ENCODE measurements around the gene MIOX.
A peak's percentile ranks its signal among the peaks of the same experiment; 100 is the strongest.

The MIOX gene

DNA sequence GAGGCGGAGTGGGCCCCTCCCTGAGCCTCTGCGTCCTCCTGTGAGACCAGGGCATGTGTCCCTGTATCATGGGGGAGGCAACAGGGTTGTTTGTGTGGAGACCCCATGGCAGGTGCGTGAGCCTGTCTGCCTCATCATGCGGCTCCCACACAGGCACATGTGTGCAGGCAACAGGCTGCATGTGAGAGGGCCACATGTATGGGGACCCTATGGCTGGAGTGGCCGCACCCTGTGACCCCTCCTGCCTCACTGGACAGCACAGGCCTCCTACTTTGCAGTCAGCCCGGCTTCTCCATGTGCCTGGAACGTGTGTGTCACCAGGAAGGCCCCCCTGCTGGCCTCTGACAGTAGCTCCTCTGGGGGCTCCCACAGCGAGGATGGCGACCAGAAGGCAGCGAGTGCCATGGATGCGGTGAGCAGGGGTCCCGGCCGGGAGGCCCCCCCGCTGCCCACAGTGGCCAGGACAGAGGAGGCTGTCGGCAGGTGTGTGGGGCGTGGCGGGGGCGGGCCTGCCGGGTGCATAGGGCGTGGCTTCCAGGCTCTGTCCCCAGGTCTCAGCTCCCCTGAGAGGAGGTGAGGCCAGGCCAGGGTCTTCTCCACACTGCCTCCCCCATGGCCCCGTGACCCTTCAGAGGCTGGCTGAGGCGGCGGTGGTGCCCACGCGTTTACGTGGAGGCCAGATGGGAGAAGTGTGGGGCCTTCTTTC lies 46.0 kb upstream of the MIOX start:
- H3K36me3 ChIP-seq = peaks cover 55% of the 10 kb centered on the region

GRCh38 chr22:50441428-50441993 lies 45.1 kb upstream of the MIOX start:
- no peaks in the 10 kb centered on the region for H3K27me3 ChIP-seq
- TF ChIP-seq, protein P1, sequence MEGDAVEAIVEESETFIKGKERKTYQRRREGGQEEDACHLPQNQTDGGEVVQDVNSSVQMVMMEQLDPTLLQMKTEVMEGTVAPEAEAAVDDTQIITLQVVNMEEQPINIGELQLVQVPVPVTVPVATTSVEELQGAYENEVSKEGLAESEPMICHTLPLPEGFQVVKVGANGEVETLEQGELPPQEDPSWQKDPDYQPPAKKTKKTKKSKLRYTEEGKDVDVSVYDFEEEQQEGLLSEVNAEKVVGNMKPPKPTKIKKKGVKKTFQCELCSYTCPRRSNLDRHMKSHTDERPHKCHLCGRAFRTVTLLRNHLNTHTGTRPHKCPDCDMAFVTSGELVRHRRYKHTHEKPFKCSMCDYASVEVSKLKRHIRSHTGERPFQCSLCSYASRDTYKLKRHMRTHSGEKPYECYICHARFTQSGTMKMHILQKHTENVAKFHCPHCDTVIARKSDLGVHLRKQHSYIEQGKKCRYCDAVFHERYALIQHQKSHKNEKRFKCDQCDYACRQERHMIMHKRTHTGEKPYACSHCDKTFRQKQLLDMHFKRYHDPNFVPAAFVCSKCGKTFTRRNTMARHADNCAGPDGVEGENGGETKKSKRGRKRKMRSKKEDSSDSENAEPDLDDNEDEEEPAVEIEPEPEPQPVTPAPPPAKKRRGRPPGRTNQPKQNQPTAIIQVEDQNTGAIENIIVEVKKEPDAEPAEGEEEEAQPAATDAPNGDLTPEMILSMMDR (IDR thresholded peaks at IDR 0.05; ENCODE audit: low read depth, low read length) = no peak
- H3K9me3 ChIP-seq = no peaks in the 10 kb centered on the region
- H3K4me3 ChIP-seq (ENCODE audit: low read depth, low read length) = no peak overlapping the region
- DNase-seq = peak; percentile 12
- peaks cover 56% of the 10 kb centered on the region for H3K36me3 ChIP-seq
- H3K4me1 ChIP-seq = no peaks in the 10 kb centered on the region

More for the DNA sequence above, 46.0 kb upstream of the MIOX start:
- TF ChIP-seq, protein P1 (IDR thresholded peaks at IDR 0.05; ENCODE audit: low read depth, low read length) = no peak
- Histone ChIP-seq H3K9me3 (no peaks in the 10 kb centered on the region), H3K4me3 (ENCODE audit: low read depth, low read length) (no peak overlapping the region), H3K4me1 (no peaks in the 10 kb centered on the region), H3K27me3 (no peaks in the 10 kb centered on the region)
- peak; percentile 16 for DNase-seq

- no peaks in the 10 kb centered on the region for H3K9me3 ChIP-seq
- H3K4me1 ChIP-seq = no peaks in the 10 kb centered on the region
- H3K4me3 ChIP-seq (ENCODE audit: low read depth, low read length) = no peak overlapping the region
- H3K36me3 ChIP-seq = peaks cover 58% of the 10 kb centered on the region
- DNase-seq = no peak
- no peaks in the 10 kb centered on the region for H3K27me3 ChIP-seq
- TF ChIP-seq, protein P1 (IDR thresholded peaks at IDR 0.05; ENCODE audit: low read depth, low read length) = no peak
Observed at GRCh38 chr22:50443197-50443596, 43.5 kb upstream of the MIOX start.

DNA sequence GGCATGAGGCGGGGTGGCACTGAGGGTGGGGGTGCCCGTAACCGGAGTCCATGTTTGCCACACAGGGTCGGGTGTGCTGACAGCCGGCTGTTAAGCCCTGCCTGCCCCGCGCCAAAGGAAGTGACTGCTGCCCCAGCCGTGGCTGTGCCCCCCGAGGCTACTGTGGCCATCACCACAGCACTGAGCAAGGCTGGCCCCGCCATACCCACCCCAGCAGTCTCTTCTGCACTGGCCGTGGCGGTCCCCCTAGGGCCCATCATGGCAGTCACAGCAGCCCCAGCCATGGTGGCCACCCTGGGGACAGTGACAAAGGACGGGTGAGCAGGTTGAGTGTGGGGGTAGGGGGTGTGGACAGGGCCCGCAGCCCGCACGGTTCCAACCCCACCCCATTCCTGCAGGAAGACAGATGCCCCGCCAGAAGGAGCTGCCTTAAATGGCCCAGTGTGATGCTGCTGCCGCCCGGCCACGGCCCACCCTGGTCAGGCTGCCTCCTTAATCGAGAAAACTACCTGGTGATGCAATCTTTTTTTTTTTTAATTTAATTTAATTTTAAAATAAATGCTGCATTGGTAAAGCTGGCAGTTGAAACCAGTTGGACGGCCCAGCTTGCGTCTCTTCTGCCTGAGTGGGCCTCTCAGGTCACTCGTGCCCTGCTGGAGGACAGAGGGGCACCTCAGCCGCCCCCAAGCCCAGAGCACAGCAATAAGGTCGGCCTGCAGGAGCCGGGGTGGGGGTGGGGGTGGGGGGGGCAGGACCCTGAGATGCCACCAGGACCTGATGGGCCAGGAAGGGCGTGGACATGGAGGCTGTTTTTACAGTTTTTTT lies 42.6 kb upstream of the MIOX start:
- Histone ChIP-seq H3K27me3 (no peaks in the 10 kb centered on the region), H3K36me3 (peaks cover 57% of the 10 kb centered on the region), H3K4me1 (no peaks in the 10 kb centered on the region), H3K9me3 (no peaks in the 10 kb centered on the region), H3K4me3 (ENCODE audit: low read depth, low read length) (no peak overlapping the region)
- TF ChIP-seq, protein P1 (IDR thresholded peaks at IDR 0.05; ENCODE audit: low read depth, low read length) = no peak
- DNase-seq = no peak

GRCh38 chr22:50444663-50445062 lies 42.0 kb upstream of the MIOX start:
- Histone ChIP-seq H3K36me3 (peaks cover 52% of the 10 kb centered on the region), H3K4me3 (ENCODE audit: low read depth, low read length) (no peak overlapping the region), H3K27me3 (no peaks in the 10 kb centered on the region), H3K4me1 (no peaks in the 10 kb centered on the region), H3K9me3 (no peaks in the 10 kb centered on the region)
- no peak for DNase-seq
- TF ChIP-seq, protein P1 (IDR thresholded peaks at IDR 0.05; ENCODE audit: low read depth, low read length) = no peak

Data from BE2C (cell line).